Liver (tissue), 9 donors: ENCODE measurements around the gene MUCL3. TPM values are rescaled to one million over a fixed set of nuclear protein-coding genes. Genes with fewer than 3 reads are reported as not detected.

ENCODE experiments used
- DNase-seq: peaks from one replicate; pipeline ENCODE4 v3.0.0-alpha.2; 2017; ENCODE audit warnings: low spot score
- H3K27ac ChIP-seq, 2 donors: one replicate each; pipeline ENCODE4 v1.7.0; 2013; ENCODE audit warnings: inconsistent platforms in 2 of 2, low read length in 2 of 2, control low read depth in 1 of 2, low read depth in 1 of 2, mild to moderate bottlenecking in 1 of 2
- H3K27me3 ChIP-seq, 4 donors: one replicate each; pipeline versions ENCODE4 v1.6.1 to v1.7.0; 2013; ENCODE audit warnings: low read length in 3 of 4, inconsistent platforms in 1 of 4, mild to moderate bottlenecking in 1 of 4, moderate library complexity in 1 of 4; ENCODE audit not compliant: control insufficient read depth in 4 of 4, insufficient read depth in 4 of 4
- H3K36me3 ChIP-seq, 4 donors: one replicate each; pipeline versions ENCODE4 v1.6.1 to v1.7.0; 2013; ENCODE audit warnings: low read length in 3 of 4, mild to moderate bottlenecking in 3 of 4, low read depth in 1 of 4, moderate library complexity in 1 of 4; ENCODE audit not compliant: control insufficient read depth in 4 of 4, insufficient read depth in 3 of 4
- H3K4me1 ChIP-seq, 4 donors: one replicate each; pipeline versions ENCODE4 v1.6.1 to v1.7.0; 2013; ENCODE audit warnings: low read length in 3 of 4, mild to moderate bottlenecking in 3 of 4, moderate library complexity in 1 of 4; ENCODE audit not compliant: control insufficient read depth in 4 of 4, insufficient read depth in 4 of 4
- H3K4me3 ChIP-seq, 3 donors: one replicate each; pipeline versions ENCODE4 v1.6.1 to v1.7.0; 2013; ENCODE audit warnings: low read length in 3 of 3, control low read depth in 1 of 3, low read depth in 1 of 3, mild to moderate bottlenecking in 1 of 3
- H3K9ac ChIP-seq, 2 donors: one replicate each; pipeline ENCODE4 v1.7.0; 2013; ENCODE audit warnings: low read length in 2 of 2, mild to moderate bottlenecking in 2 of 2, moderate library complexity in 2 of 2, control low read depth in 1 of 2, low read depth in 1 of 2
- H3K9me3 ChIP-seq, 4 donors: one replicate each; pipeline versions ENCODE4 v1.6.1 to v1.7.0; 2013; ENCODE audit warnings: low read length in 3 of 4; ENCODE audit not compliant: control insufficient read depth in 4 of 4
- CTCF ChIP-seq: fragments of 150-350 bp; IDR thresholded peaks from 2 replicates; pipeline ENCODE4 v1.5.1; 2017; ENCODE audit warnings: improper control_type of control experiment, low read depth, low read length; ENCODE audit not compliant: missing input control
- FOXA1 ChIP-seq: IDR thresholded peaks from 2 replicates; pipeline ENCODE4 v1.6.1; 2016; ENCODE audit warnings: antibody characterized with exemption
- HNF4A ChIP-seq, 2 donors: conservative IDR thresholded peaks; 2 replicates each; pipeline ENCODE4 v1.6.1; 2016; ENCODE audit warnings: antibody characterized with exemption in 2 of 2, mild to moderate bottlenecking in 2 of 2
- JUND ChIP-seq, 2 donors: IDR thresholded peaks; 2 replicates each; pipeline ENCODE4 v1.6.1; 2016; ENCODE audit warnings: antibody characterized with exemption in 2 of 2
- RAD21 ChIP-seq, 2 donors: IDR thresholded peaks; 2 replicates each; pipeline ENCODE4 v1.6.1; 2016; ENCODE audit warnings: antibody characterized with exemption in 2 of 2, mild to moderate bottlenecking in 2 of 2
- REST ChIP-seq: IDR thresholded peaks from 2 replicates; pipeline ENCODE4 v1.6.1; 2016; ENCODE audit warnings: antibody characterized with exemption, mild to moderate bottlenecking
- RXRA ChIP-seq, 2 donors: IDR thresholded peaks; 2 replicates each; pipeline ENCODE4 v1.6.1; 2017 to 2018; ENCODE audit warnings: antibody characterized with exemption in 2 of 2, mild to moderate bottlenecking in 1 of 2
- TAF1 ChIP-seq: conservative IDR thresholded peaks from 2 replicates; pipeline ENCODE4 v1.6.1; 2016; ENCODE audit warnings: antibody characterized with exemption, mild to moderate bottlenecking
- YY1 ChIP-seq: IDR thresholded peaks from 2 replicates; pipeline ENCODE4 v1.6.1; 2016; ENCODE audit warnings: antibody characterized with exemption, mild to moderate bottlenecking
- ZBTB33 ChIP-seq: IDR thresholded peaks from 2 replicates; pipeline ENCODE4 v1.6.1; 2016; ENCODE audit warnings: antibody characterized with exemption
- WGBS: extraction: QIAGEN DNeasy Blood & Tissue Kit; methylation state at CpG from one replicate; pipeline ENCODE4 v1.1.7; 2013; 5-methylcytosine and 5-hydroxymethylcytosine counted together
- polyA plus RNA-seq, 2 donors: library from polyadenylated mRNA; stranded (reverse) in 1 of 2; unstranded in 1 of 2; fragments of 200-250 nt in 1 of 2; fragments of >200 nt in 1 of 2; fragmentation: Nextera tagmentation in 1 of 2; extraction: Ambion mirVana in 1 of 2; gene quantifications; one replicate each; pipeline versions ENCODE4 v1.2.1 to v1.2.3, GENCODE V29; 2013 to 2015
- total RNA-seq, 2 donors: library from RNA; depleted of rRNA; stranded (reverse); fragments of >200 nt; gene quantifications; one replicate each; pipeline ENCODE4 v1.2.3, GENCODE V29; 2014
- TF ChIP-seq, protein P1 (sequence below): IDR thresholded peaks from 2 replicates; pipeline ENCODE4 v1.6.1; 2016; ENCODE audit warnings: antibody characterized with exemption
- donor health status: healthy.
- donor health status: healthy.
- donor health status: healthy.
- donor health status: healthy.
- donor health status: healthy.

The MUCL3 gene
- total and polyA plus RNA-seq, 4 donors = under 0.01 TPM; not detected in 3

- TF ChIP-seq HNF4A (conservative IDR thresholded peaks at IDR 0.05) (no peak), JUND (IDR thresholded peaks at IDR 0.05) (no peak), REST (no peak), TAF1 (no peak), RAD21 (IDR thresholded peaks at IDR 0.05) (no peak), YY1 (no peak), ZBTB33 (no peak), RXRA (IDR thresholded peaks at IDR 0.05) (no peak)
- TF ChIP-seq, protein P1, sequence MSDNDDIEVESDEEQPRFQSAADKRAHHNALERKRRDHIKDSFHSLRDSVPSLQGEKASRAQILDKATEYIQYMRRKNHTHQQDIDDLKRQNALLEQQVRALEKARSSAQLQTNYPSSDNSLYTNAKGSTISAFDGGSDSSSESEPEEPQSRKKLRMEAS = no peak
- peaks cover 3 to 32% (median 21%) of the 10 kb centered on the region in 4 donors for H3K36me3 ChIP-seq
- 27% methylated on average over 17 of the region's 17 CpGs for WGBS
Measured at GRCh38 chr6:30914854-30915590, 25.8 kb upstream of the MUCL3 start.

DNA sequence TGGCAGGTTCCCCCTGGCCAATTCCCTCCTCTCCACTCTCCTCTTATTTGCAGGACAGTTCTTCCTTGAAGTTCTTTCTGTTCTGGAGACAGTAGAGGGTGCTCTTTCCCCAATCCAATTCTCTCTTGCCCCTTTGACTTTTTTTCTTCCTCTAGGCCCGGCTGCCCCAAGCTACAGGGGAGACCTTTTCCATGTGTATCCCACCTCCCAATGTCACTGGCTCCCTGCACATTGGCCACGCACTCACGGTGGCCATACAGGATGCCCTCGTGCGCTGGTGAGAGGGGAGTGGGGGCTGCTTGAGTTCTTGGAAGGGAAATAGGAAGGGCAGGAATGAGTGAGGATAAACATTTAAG, 25.2 kb upstream of the MUCL3 start:
- 44% methylated on average over 5 of the region's 5 CpGs for WGBS
- no peak for TF ChIP-seq FOXA1
- TF ChIP-seq RAD21 (IDR thresholded peaks at IDR 0.05) = peak; percentile 83 to 84
- peak; percentile 51 for TF ChIP-seq CTCF
- no peak for DNase-seq
- Histone ChIP-seq H3K27ac (no peak overlapping the region), H3K27me3 (no peaks in the 10 kb centered on the region), H3K4me1 (peaks cover 0 to 39% (median 26%) of the 10 kb centered on the region in 4 donors), H3K36me3 (peaks cover 3 to 36% (median 22%) of the 10 kb centered on the region in 4 donors), H3K9me3 (no peaks in the 10 kb centered on the region), H3K9ac (peak overlapping the region in 1 of 2 donors; percentile 83), H3K4me3 (no peak overlapping the region)

More at GRCh38 chr6:30914854-30915590, 25.8 kb upstream of the MUCL3 start:
- Histone ChIP-seq H3K27me3 (no peaks in the 10 kb centered on the region), H3K4me3 (peak overlapping the region; percentile 63 to 75 (median 75)), H3K27ac (peak overlapping the region; percentile 91), H3K9me3 (no peaks in the 10 kb centered on the region), H3K9ac (peak overlapping the region; percentile 83 to 85), H3K4me1 (peaks cover 0 to 41% (median 26%) of the 10 kb centered on the region in 4 donors)
- no peak for DNase-seq
